ENCODE data around the gene HDAC9.

The HDAC9 gene

GRCh38 chr7:18889436-18889835 lies 393.9 kb downstream of the HDAC9 start:
- no peaks in the 10 kb centered on the region for H3K4me1 Mint-ChIP-seq
- no peak overlapping the region for H3K4me3 Mint-ChIP-seq
- H3K9me3 Mint-ChIP-seq, result no peaks in the 10 kb centered on the region
- ATAC-seq (no peak), DNase-seq (no peak)
- no peak overlapping the region for H3K27ac Mint-ChIP-seq
- H3K27me3 Mint-ChIP-seq, result no peaks in the 10 kb centered on the region

GRCh38 chr7:18890134-18890533 lies 394.6 kb downstream of the HDAC9 start:
- no peak overlapping the region for H3K4me3 Mint-ChIP-seq
- ATAC-seq (no peak), DNase-seq (no peak)

GRCh38 chr7:18890885-18891621 lies 395.5 kb downstream of the HDAC9 start:
- DNase-seq (no peak), ATAC-seq (no peak)
- Mint-ChIP-seq H3K9me3 (no peaks in the 10 kb centered on the region), H3K27ac (no peak overlapping the region), H3K4me3 (no peak overlapping the region), H3K27me3 (no peaks in the 10 kb centered on the region), H3K4me1 (no peaks in the 10 kb centered on the region)

More at GRCh38 chr7:18890134-18890533, 394.6 kb downstream of the HDAC9 start:
- no peak overlapping the region for H3K27ac Mint-ChIP-seq
- H3K9me3 Mint-ChIP-seq, result no peaks in the 10 kb centered on the region
- no peaks in the 10 kb centered on the region for H3K27me3 Mint-ChIP-seq
- no peaks in the 10 kb centered on the region for H3K4me1 Mint-ChIP-seq

- no peak overlapping the region for H3K4me3 Mint-ChIP-seq
- ATAC-seq (no peak), DNase-seq (no peak)
- H3K9me3 Mint-ChIP-seq, result no peaks in the 10 kb centered on the region
- H3K4me1 Mint-ChIP-seq, result no peaks in the 10 kb centered on the region
- H3K27me3 Mint-ChIP-seq, result no peaks in the 10 kb centered on the region
- H3K27ac Mint-ChIP-seq, result no peak overlapping the region
Measured at GRCh38 chr7:18893156-18893555, 397.6 kb downstream of the HDAC9 start.

GRCh38 chr7:18894155-18894554 lies 398.6 kb downstream of the HDAC9 start:
- no peak for ATAC-seq

GRCh38 chr7:18895456-18895855 lies 399.9 kb downstream of the HDAC9 start:
- no peaks in the 10 kb centered on the region for H3K27me3 Mint-ChIP-seq
- DNase-seq (no peak), ATAC-seq (no peak)
- H3K27ac Mint-ChIP-seq, result no peak overlapping the region
- no peaks in the 10 kb centered on the region for H3K4me1 Mint-ChIP-seq
- no peak overlapping the region for H3K4me3 Mint-ChIP-seq
- no peaks in the 10 kb centered on the region for H3K9me3 Mint-ChIP-seq

More at GRCh38 chr7:18894155-18894554, 398.6 kb downstream of the HDAC9 start:
- no peak overlapping the region for H3K27ac Mint-ChIP-seq
- H3K27me3 Mint-ChIP-seq, result no peaks in the 10 kb centered on the region
- H3K4me1 Mint-ChIP-seq, result no peaks in the 10 kb centered on the region
- no peaks in the 10 kb centered on the region for H3K9me3 Mint-ChIP-seq
- no peak overlapping the region for H3K4me3 Mint-ChIP-seq
- no peak for DNase-seq

- no peak overlapping the region for H3K4me3 Mint-ChIP-seq
- H3K27me3 Mint-ChIP-seq, result no peaks in the 10 kb centered on the region
- H3K27ac Mint-ChIP-seq, result no peak overlapping the region
- no peaks in the 10 kb centered on the region for H3K4me1 Mint-ChIP-seq
- no peaks in the 10 kb centered on the region for H3K9me3 Mint-ChIP-seq
- no peak for ATAC-seq
- no peak for DNase-seq
Measured at GRCh38 chr7:18896343-18896975, 400.9 kb downstream of the HDAC9 start.

GRCh38 chr7:18900236-18900635 lies 404.7 kb downstream of the HDAC9 start:
- Mint-ChIP-seq H3K4me1 (no peaks in the 10 kb centered on the region), H3K27ac (no peak overlapping the region), H3K4me3 (no peak overlapping the region), H3K27me3 (no peaks in the 10 kb centered on the region), H3K9me3 (no peaks in the 10 kb centered on the region)
- ATAC-seq (no peak), DNase-seq (no peak)

GRCh38 chr7:18900803-18901202 lies 405.3 kb downstream of the HDAC9 start:
- Mint-ChIP-seq H3K9me3 (no peaks in the 10 kb centered on the region), H3K27me3 (no peaks in the 10 kb centered on the region), H3K4me3 (no peak overlapping the region), H3K27ac (no peak overlapping the region), H3K4me1 (no peaks in the 10 kb centered on the region)
- ATAC-seq (no peak), DNase-seq (no peak)

GRCh38 chr7:18901351-18901750 lies 405.8 kb downstream of the HDAC9 start:
- Mint-ChIP-seq H3K9me3 (no peaks in the 10 kb centered on the region), H3K4me3 (no peak overlapping the region), H3K27ac (no peak overlapping the region), H3K27me3 (no peaks in the 10 kb centered on the region), H3K4me1 (no peaks in the 10 kb centered on the region)
- no peak for DNase-seq
- no peak for ATAC-seq

GRCh38 chr7:18901982-18902421 lies 406.5 kb downstream of the HDAC9 start:
- ATAC-seq (no peak), DNase-seq (no peak)
- Mint-ChIP-seq H3K27me3 (no peaks in the 10 kb centered on the region), H3K9me3 (no peaks in the 10 kb centered on the region), H3K4me1 (no peaks in the 10 kb centered on the region), H3K27ac (no peak overlapping the region), H3K4me3 (no peak overlapping the region)

- ATAC-seq, result no peak
- H3K4me1 Mint-ChIP-seq, result no peaks in the 10 kb centered on the region
- H3K27ac Mint-ChIP-seq, result no peak overlapping the region
- DNase-seq, result no peak
- no peak overlapping the region for H3K4me3 Mint-ChIP-seq
- no peaks in the 10 kb centered on the region for H3K9me3 Mint-ChIP-seq
- H3K27me3 Mint-ChIP-seq, result no peaks in the 10 kb centered on the region
Measured at GRCh38 chr7:18902892-18903291, 407.3 kb downstream of the HDAC9 start.

- Mint-ChIP-seq H3K27ac (no peak overlapping the region), H3K27me3 (no peaks in the 10 kb centered on the region), H3K9me3 (no peaks in the 10 kb centered on the region), H3K4me1 (no peaks in the 10 kb centered on the region), H3K4me3 (no peak overlapping the region)
- ATAC-seq (no peak), DNase-seq (no peak)
Measured at GRCh38 chr7:18903695-18904094, 408.1 kb downstream of the HDAC9 start.

GRCh38 chr7:18905316-18905943 lies 409.9 kb downstream of the HDAC9 start:
- Mint-ChIP-seq H3K27me3 (no peaks in the 10 kb centered on the region), H3K27ac (no peak overlapping the region), H3K9me3 (peaks cover 0 to under 1% of the 10 kb centered on the region in 2 donors), H3K4me3 (no peak overlapping the region), H3K4me1 (no peaks in the 10 kb centered on the region)
- DNase-seq (no peak), ATAC-seq (no peak)

- ATAC-seq (no peak), DNase-seq (no peak)
- Mint-ChIP-seq H3K27ac (no peak overlapping the region), H3K4me3 (no peak overlapping the region), H3K9me3 (peaks cover 0 to 11% of the 10 kb centered on the region in 2 donors), H3K4me1 (no peaks in the 10 kb centered on the region), H3K27me3 (no peaks in the 10 kb centered on the region)
Measured at GRCh38 chr7:18906901-18907300, 411.4 kb downstream of the HDAC9 start.

- H3K27ac Mint-ChIP-seq, result no peak overlapping the region
- DNase-seq (no peak), ATAC-seq (no peak)
- H3K4me1 Mint-ChIP-seq, result no peaks in the 10 kb centered on the region
- H3K4me3 Mint-ChIP-seq, result no peak overlapping the region
- H3K9me3 Mint-ChIP-seq, result peaks cover 4 to 22% of the 10 kb centered on the region in 2 donors
- H3K27me3 Mint-ChIP-seq, result no peaks in the 10 kb centered on the region
Measured at GRCh38 chr7:18913106-18913505, 417.6 kb downstream of the HDAC9 start.
